Endothelial cell of umbilical vein (primary cell): ENCODE results near the gene ZNF428. TPM values are rescaled to one million over a fixed set of nuclear protein-coding genes. Genes with fewer than 3 reads are reported as not detected.

Experiments used
- BruUV-seq: library from RNA; stranded (reverse); fragments of 400-500 nt; replicated peaks from 2 replicates; lab custom pipeline; 2021; lab: Mats Ljungman, UMichigan
- CTCF ChIA-PET: fragments of 300-600, 350-600 bp; sonication (Branson Sonifier 250); formaldehyde crosslinking; loops from one replicate; lab custom pipeline; 2021; ENCODE audit warnings: antibody characterized with exemption, inconsistent platforms; lab: Charles Lee
- POLR2A ChIA-PET: fragments of 300-600, 350-600 bp; sonication (Branson Sonifier 250); formaldehyde crosslinking; loops from one replicate; lab custom pipeline; 2021; ENCODE audit warnings: antibody characterized with exemption, inconsistent platforms; lab: Charles Lee
- DNase-seq: peaks from one replicate; pipeline ENCODE4 v3.0.0-alpha.2; 2011; ENCODE audit warnings: low read depth, low spot score
- FAIRE-seq: peaks from 2 replicates; lab custom pipeline; 2011; peaks lifted over from hg19 to GRCh38; lab: Jason Lieb, UNC
- H2AFZ ChIP-seq: 2 replicates; pipeline ENCODE4 v1.6.0; 2012; ENCODE audit warnings: low read depth, low read length, control low read depth, inconsistent platforms
- H3K27ac ChIP-seq: 2 replicates; pipeline ENCODE4 v1.5.1; 2011; ENCODE audit warnings: low read depth, mild to moderate bottlenecking, control low read depth, low read length, moderate library complexity; ENCODE audit not compliant: insufficient read depth
- H3K27me3 ChIP-seq, 2 experiments: 2 replicates each; pipeline versions ENCODE4 v1.6.0 to v1.6.1; 2011; ENCODE audit warnings: low read length in 2 of 2, mixed read lengths in 1 of 2; ENCODE audit not compliant: control insufficient read depth in 2 of 2, insufficient read depth in 2 of 2
- H3K36me3 ChIP-seq, 2 experiments: 2 replicates in 1 of 2; 3 replicates in 1 of 2; pipeline ENCODE4 v1.5.1; 2011; ENCODE audit warnings: low read length in 2 of 2, mild to moderate bottlenecking in 1 of 2, moderate library complexity in 1 of 2; ENCODE audit not compliant: control insufficient read depth in 2 of 2, insufficient read depth in 2 of 2; ENCODE audit errors: extremely low read depth in 1 of 2
- H3K4me1 ChIP-seq: 3 replicates; pipeline ENCODE4 v1.5.1; 2011; ENCODE audit warnings: mild to moderate bottlenecking, low read length; ENCODE audit not compliant: control insufficient read depth, insufficient read depth; ENCODE audit errors: extremely low read depth
- H3K4me2 ChIP-seq: 2 replicates; pipeline ENCODE4 v1.6.1; 2011; ENCODE audit warnings: low read length, control low read depth, mixed read lengths; ENCODE audit not compliant: insufficient read depth
- H3K4me3 ChIP-seq, 3 experiments: fragments of 200-600 bp in 1 of 3; sonication (generic), shearing (Covaris generic) in 1 of 3; replicated peaks in 1 of 3; 2 replicates each; pipeline ENCODE4 v1.5.1; 2011 to 2016; ENCODE audit warnings: control low read depth in 3 of 3, low read length in 3 of 3, mild to moderate bottlenecking in 2 of 3, inconsistent platforms in 1 of 3, low read depth in 1 of 3, moderate library complexity in 1 of 3; ENCODE audit not compliant: insufficient read depth in 1 of 3
- H3K79me2 ChIP-seq: 2 replicates; pipeline ENCODE4 v1.6.0; 2012; ENCODE audit warnings: low read length, inconsistent platforms; ENCODE audit not compliant: control insufficient read depth, insufficient read depth
- H3K9ac ChIP-seq: replicated peaks from 2 replicates; pipeline ENCODE3; 2011; ENCODE audit warnings: low read length, control low read depth; ENCODE audit not compliant: insufficient read depth; ENCODE audit errors: extremely low read depth
- H3K9me1 ChIP-seq: replicated peaks from 3 replicates; pipeline ENCODE4 v1.6.0; 2011; ENCODE audit warnings: mild to moderate bottlenecking, low read length; ENCODE audit not compliant: control insufficient read depth, insufficient read depth; ENCODE audit errors: extremely low read depth
- H3K9me3 ChIP-seq: replicated peaks from 2 replicates; pipeline ENCODE4 v1.5.1; 2012; ENCODE audit warnings: low read length, inconsistent platforms; ENCODE audit not compliant: control insufficient read depth, insufficient read depth
- H4K20me1 ChIP-seq: replicated peaks from 2 replicates; pipeline ENCODE3; 2011; ENCODE audit warnings: mild to moderate bottlenecking, low read length; ENCODE audit not compliant: control insufficient read depth, insufficient read depth; ENCODE audit errors: extremely low read depth
- EZH2 ChIP-seq: IDR thresholded peaks from 2 replicates; pipeline ENCODE4 v1.6.1; 2012; ENCODE audit warnings: borderline replicate concordance, low read depth, mild to moderate bottlenecking, moderate library complexity, low read length, inconsistent platforms; ENCODE audit not compliant: severe bottlenecking
- FOS ChIP-seq: IDR thresholded peaks from 2 replicates; pipeline ENCODE4 v1.6.1; 2011; ENCODE audit warnings: mild to moderate bottlenecking, low read length, moderate library complexity, borderline replicate concordance; ENCODE audit not compliant: insufficient read depth
- GATA2 ChIP-seq: IDR thresholded peaks from 2 replicates; pipeline ENCODE4 v1.7.0; 2011; ENCODE audit warnings: low read depth, mild to moderate bottlenecking, moderate library complexity, mixed read lengths, low read length; ENCODE audit not compliant: insufficient read length, insufficient read depth
- JUN ChIP-seq: IDR thresholded peaks from 2 replicates; pipeline ENCODE4 v1.6.1; 2011; ENCODE audit warnings: borderline replicate concordance, low read depth; ENCODE audit not compliant: insufficient read length, insufficient read depth
- MYC ChIP-seq: IDR thresholded peaks from one replicate; pipeline ENCODE4 v1.6.1; 2011; ENCODE audit warnings: mild to moderate bottlenecking, low read depth, low read length
- POLR2AphosphoS5 ChIP-seq: IDR thresholded peaks from 2 replicates; pipeline ENCODE4 v1.6.1; 2012; ENCODE audit warnings: low read depth, mild to moderate bottlenecking, control low read depth, low read length, moderate library complexity; ENCODE audit not compliant: insufficient read depth
- dilution Hi-C: fragments of 300-500 bp; cut with MboI; formaldehyde crosslinking; loops from one replicate; pipeline ENCODE4 v1.15.0; 2019; ENCODE audit warnings: low sequenced_read_pairs; ENCODE audit not compliant: extremely low pct_ligation_motif_present
- intact Hi-C: fragments of 100-400 bp; cut with micrococcal nuclease; formaldehyde crosslinking; loops from one replicate; pipeline ENCODE4 v1.10.0; 2022
- polyA plus RNA-seq, 4 experiments: library from polyadenylated mRNA; depleted of rRNA in 3 of 4; stranded (reverse) in 3 of 4; unstranded in 1 of 4; fragments of >200 nt; gene quantifications; 2 replicates each; pipeline versions ENCODE4 v1.2.1 to v1.2.3, GENCODE V29; 2011 to 2012; ENCODE audit warnings: missing spikeins in 1 of 4
- total RNA-seq: library from RNA; stranded (reverse); gene quantifications from 2 replicates; pipeline ENCODE4 v1.2.3, GENCODE V29; 2021
- TF ChIP-seq, protein P1 (sequence below), 2 donors: IDR thresholded peaks; 1 replicate in 1 of 2; 2 replicates in 1 of 2; pipeline ENCODE4 v1.5.1; 2011; ENCODE audit warnings: low read length in 2 of 2, mild to moderate bottlenecking in 2 of 2, moderate library complexity in 2 of 2, control low read depth in 1 of 2, inconsistent platforms in 1 of 2, low read depth in 1 of 2; ENCODE audit not compliant: insufficient read depth in 1 of 2; ENCODE audit errors: extremely low read depth in 1 of 2
- TF ChIP-seq, protein P2 (sequence below): IDR thresholded peaks from 2 replicates; pipeline ENCODE4 v1.6.1; 2011; ENCODE audit not compliant: insufficient read depth, insufficient read length

Gene ZNF428
- total and polyA plus RNA-seq, 2 donors (not counting 3 experiments of a cell fraction or from before 2014, with no cell fraction given), result 29.2 to 56.2 TPM

DNA sequence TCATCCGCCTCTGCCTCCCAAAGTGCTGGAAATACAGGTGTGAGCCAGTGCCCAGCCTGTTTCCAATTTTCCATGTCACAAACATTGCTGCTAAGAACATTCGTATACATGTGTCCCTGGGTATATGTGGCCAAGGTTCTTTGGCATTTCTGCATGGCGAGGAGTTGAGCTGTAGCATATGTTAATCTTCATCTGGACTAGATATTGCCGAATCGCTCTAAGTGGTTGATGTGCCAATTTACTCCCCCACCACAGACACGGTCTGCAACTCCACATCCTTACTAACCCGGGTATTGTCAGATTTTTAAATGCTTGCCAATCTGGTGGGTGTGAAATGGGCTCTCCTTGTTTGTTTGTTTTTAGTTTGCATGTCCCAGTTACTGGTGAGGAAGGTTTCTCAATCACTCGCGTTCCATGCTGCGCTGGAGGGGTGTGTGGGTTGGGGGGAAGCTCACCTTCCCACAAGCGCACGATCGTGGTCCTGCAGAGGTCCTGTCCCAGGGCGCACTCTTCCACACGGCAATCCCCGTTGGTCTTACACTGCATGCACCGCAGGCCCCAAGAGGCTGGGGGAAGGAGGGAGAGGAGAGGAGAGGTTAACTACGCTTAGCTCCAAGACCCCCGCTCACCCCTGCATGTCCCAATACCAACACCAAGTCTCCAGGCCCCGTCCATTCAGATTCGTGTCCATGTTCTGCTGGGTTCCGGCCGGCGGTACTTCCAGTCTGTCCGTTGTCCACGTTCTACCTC lies 47.9 kb upstream of the ZNF428 start:
- no peak for DNase-seq
- Histone ChIP-seq H3K27ac (peak overlapping the region; percentile 84), H3K9me1 (no peaks in the 10 kb centered on the region), H3K4me3 (peak overlapping the region; percentile 49 to 65 (median 54)), H3K9me3 (no peaks in the 10 kb centered on the region), H2AFZ (peak overlapping the region; percentile 39), H4K20me1 (no peaks in the 10 kb centered on the region), H3K9ac (peak overlapping the region; percentile 74), H3K36me3 (peaks cover 3 to 6% of the 10 kb centered on the region in 2 experiments), H3K27me3 (no peaks in the 10 kb centered on the region), H3K79me2 (peaks cover 36% of the 10 kb centered on the region), H3K4me2 (peak overlapping the region; percentile 86), H3K4me1 (peaks cover 40% of the 10 kb centered on the region)
- intact Hi-C loops, result loop anchor here (5.0 kb wide), 1 partner anchor 70 kb away; no protein-coding TSS in a partner anchor
- POLR2A ChIA-PET, result interaction anchor here (0.6 kb wide), 1 partner anchor 1277 kb away, joined by 3 read pairs; the partner anchor contains the start of gene CNFN
- CTCF ChIA-PET, result interaction anchor here (1.3 to 1.4 kb wide), 2 partner anchors 112 to 220 kb away, joined by 4 read pairs; no protein-coding TSS in a partner anchor
- no peak for TF ChIP-seq FOS
- no peak for TF ChIP-seq GATA2
- TF ChIP-seq JUN, result no peak
- TF ChIP-seq MYC, result no peak
- no peak for TF ChIP-seq EZH2
- no TSS peak for BruUV-seq
- peak; percentile 15 for FAIRE-seq
- dilution Hi-C loops, result no loop called here

DNA sequence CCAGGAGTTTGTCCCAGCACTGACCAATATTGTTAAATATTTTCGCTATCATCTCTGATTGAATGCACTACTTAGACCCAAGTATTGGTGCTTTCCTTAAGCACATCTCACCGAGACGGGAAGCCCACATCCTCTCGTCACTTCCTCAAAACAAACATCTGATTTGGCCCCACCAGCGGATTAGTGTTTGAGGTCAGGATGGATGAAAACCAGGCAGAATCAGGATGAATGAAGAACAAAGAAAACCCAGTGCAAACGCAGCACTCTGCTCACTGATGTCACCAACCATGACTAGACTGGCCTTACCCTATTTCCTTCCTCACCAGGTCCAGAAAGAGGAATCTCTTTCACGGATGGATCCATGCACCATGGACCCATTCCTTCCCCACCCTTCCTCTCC lies 44.6 kb upstream of the ZNF428 start:
- FAIRE-seq, result peak; percentile 96
- H3K9me3 ChIP-seq, result no peaks in the 10 kb centered on the region
- H3K27me3 ChIP-seq, result no peaks in the 10 kb centered on the region
- H3K79me2 ChIP-seq, result peaks cover 43% of the 10 kb centered on the region
- H3K36me3 ChIP-seq, result peaks cover 3 to 11% of the 10 kb centered on the region in 2 experiments
- H3K4me1 ChIP-seq, result peaks cover 29% of the 10 kb centered on the region
- H2AFZ ChIP-seq, result no peak overlapping the region
- DNase-seq, result peak; percentile 72
- dilution Hi-C loops, result no loop called here
- H3K9me1 ChIP-seq, result no peaks in the 10 kb centered on the region
- H3K9ac ChIP-seq, result peak overlapping the region; percentile 69
- CTCF ChIA-PET, result interaction anchor here (0.7 to 1.5 kb wide), 2 partner anchors 12 to 128 kb away, joined by 3 to 4 read pairs; no protein-coding TSS in a partner anchor
- no TSS peak for BruUV-seq
- no peaks in the 10 kb centered on the region for H4K20me1 ChIP-seq
- intact Hi-C loops, result no loop called here
- peak overlapping the region; percentile 93 for H3K27ac ChIP-seq
- H3K4me2 ChIP-seq, result peak overlapping the region; percentile 72
- TF ChIP-seq, protein P1, sequence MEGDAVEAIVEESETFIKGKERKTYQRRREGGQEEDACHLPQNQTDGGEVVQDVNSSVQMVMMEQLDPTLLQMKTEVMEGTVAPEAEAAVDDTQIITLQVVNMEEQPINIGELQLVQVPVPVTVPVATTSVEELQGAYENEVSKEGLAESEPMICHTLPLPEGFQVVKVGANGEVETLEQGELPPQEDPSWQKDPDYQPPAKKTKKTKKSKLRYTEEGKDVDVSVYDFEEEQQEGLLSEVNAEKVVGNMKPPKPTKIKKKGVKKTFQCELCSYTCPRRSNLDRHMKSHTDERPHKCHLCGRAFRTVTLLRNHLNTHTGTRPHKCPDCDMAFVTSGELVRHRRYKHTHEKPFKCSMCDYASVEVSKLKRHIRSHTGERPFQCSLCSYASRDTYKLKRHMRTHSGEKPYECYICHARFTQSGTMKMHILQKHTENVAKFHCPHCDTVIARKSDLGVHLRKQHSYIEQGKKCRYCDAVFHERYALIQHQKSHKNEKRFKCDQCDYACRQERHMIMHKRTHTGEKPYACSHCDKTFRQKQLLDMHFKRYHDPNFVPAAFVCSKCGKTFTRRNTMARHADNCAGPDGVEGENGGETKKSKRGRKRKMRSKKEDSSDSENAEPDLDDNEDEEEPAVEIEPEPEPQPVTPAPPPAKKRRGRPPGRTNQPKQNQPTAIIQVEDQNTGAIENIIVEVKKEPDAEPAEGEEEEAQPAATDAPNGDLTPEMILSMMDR (IDR thresholded peaks at IDR 0.05; ENCODE audit: extremely low read depth in 1 of 2, insufficient read depth in 1 of 2, low read depth in 1 of 2, low read length in 2 of 2), result no peak
- peak; percentile 47 for TF ChIP-seq POLR2AphosphoS5
- TF ChIP-seq GATA2, result peak; percentile 11
- TF ChIP-seq JUN, result peak; percentile 13
- no peak for TF ChIP-seq MYC
- TF ChIP-seq, protein P2, sequence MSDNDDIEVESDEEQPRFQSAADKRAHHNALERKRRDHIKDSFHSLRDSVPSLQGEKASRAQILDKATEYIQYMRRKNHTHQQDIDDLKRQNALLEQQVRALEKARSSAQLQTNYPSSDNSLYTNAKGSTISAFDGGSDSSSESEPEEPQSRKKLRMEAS, result no peak
- H3K4me3 ChIP-seq, result no peak overlapping the region
- POLR2A ChIA-PET, result no interaction called here
